Measurements from ENCODE around the gene DNAJC16.

DNA sequence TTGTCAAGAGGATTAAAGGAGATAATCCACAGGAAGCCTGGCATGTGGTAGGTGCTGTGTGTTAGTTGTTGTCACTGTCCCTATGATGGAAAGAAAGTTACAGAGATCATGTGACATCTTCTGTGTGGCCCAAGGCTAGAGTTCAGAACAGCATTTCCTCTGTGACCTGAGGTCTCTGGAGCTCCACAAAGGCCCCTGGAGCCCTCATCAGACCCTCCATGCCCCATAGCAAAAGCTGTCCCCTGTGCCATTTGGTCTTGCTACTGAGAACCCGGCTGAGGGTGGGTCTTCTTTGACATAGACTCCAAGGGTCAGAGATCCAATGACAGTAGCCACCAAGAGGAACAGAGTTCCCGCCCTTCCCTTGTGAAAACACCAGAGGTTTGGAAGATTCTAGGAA lies 42.7 kb upstream of the DNAJC16 start:
- TF ChIP-seq PPARA (CRISPR knock-in tag; IDR thresholded peaks at IDR 0.05; ENCODE audit: borderline replicate concordance), result no peak
- TF ChIP-seq ZFP3 (CRISPR knock-in tag; IDR thresholded peaks at IDR 0.05), result no peak

All from SK-N-SH treated with all-trans-retinoic acid at 6 μM for 48 hours (cell line).